ENCODE data around the gene RNASE13. TPM values are rescaled to one million over a fixed set of nuclear protein-coding genes. Genes with fewer than 3 reads are reported as not detected.

Gene RNASE13
- total RNA-seq, 2 donors from 2014 or later, result not detected

GRCh38 chr14:21038441-21039422 is 4.1 kb upstream of the RNASE13 start:
- Histone ChIP-seq H3K4me3 (no peak overlapping the region), H3K9me3 (no peaks in the 10 kb centered on the region), H3K4me1 (peaks cover 50% of the 10 kb centered on the region), H3K27ac (peak overlapping the region; percentile 63 to 84 (median 74)), H3K36me3 (replicated peaks in 1 of 2; ENCODE audit: insufficient read depth in 1 of 2, low read depth in 2 of 2) (no peaks in the 10 kb centered on the region), H3K27me3 (no peaks in the 10 kb centered on the region)
- WGBS, 2 donors, result 5 to 14% methylated on average over 8 to 10 of the region's 10 CpGs
- peak; percentile 92 for ATAC-seq
- DNase-seq, result peak; percentile 90 to 96 (median 94)
- intact Hi-C loops (cut with DNase I), result no loop called here
- TF ChIP-seq CTCF (IDR thresholded peaks at IDR 0.05), result peak in 1 of 7 experiments; percentile 6
- peak in 2 of 3 donors; percentile 57 to 66 for TF ChIP-seq POLR2A (IDR thresholded peaks at IDR 0.05)

GRCh38 chr14:21037156-21037555 is 2.5 kb upstream of the RNASE13 start:
- H3K27me3 ChIP-seq, result no peaks in the 10 kb centered on the region
- H3K4me3 ChIP-seq, result no peak overlapping the region
- no peaks in the 10 kb centered on the region for H3K36me3 ChIP-seq (replicated peaks in 1 of 2; ENCODE audit: insufficient read depth in 1 of 2, low read depth in 2 of 2)
- ATAC-seq, result no peak
- 78 to 91% methylated on average over 3 of the region's 3 CpGs for WGBS, 2 donors
- TF ChIP-seq POLR2A (IDR thresholded peaks at IDR 0.05) (no peak), CTCF (IDR thresholded peaks at IDR 0.05) (no peak)
- H3K4me1 ChIP-seq, result peaks cover 34% of the 10 kb centered on the region
- H3K9me3 ChIP-seq, result no peaks in the 10 kb centered on the region
- DNase-seq, result no peak
- intact Hi-C loops (cut with DNase I), result no loop called here
- H3K27ac ChIP-seq, result no peak overlapping the region

GRCh38 chr14:21036751-21037150 is 2.1 kb upstream of the RNASE13 start:
- Histone ChIP-seq H3K36me3 (replicated peaks in 1 of 2; ENCODE audit: insufficient read depth in 1 of 2, low read depth in 2 of 2) (no peaks in the 10 kb centered on the region), H3K4me3 (no peak overlapping the region), H3K27me3 (no peaks in the 10 kb centered on the region), H3K9me3 (no peaks in the 10 kb centered on the region), H3K4me1 (peaks cover 32% of the 10 kb centered on the region), H3K27ac (no peak overlapping the region)
- TF ChIP-seq CTCF (IDR thresholded peaks at IDR 0.05), result no peak
- TF ChIP-seq POLR2A (IDR thresholded peaks at IDR 0.05), result no peak
- ATAC-seq (no peak), DNase-seq (no peak)
- WGBS, 2 donors, result 85 to 89% methylated on average over 6 to 7 of the region's 7 CpGs
- intact Hi-C loops (cut with DNase I), result no loop called here

GRCh38 chr14:21033133-21033698 is 1.4 kb downstream of the RNASE13 start:
- Histone ChIP-seq H3K9me3 (no peaks in the 10 kb centered on the region), H3K27me3 (no peaks in the 10 kb centered on the region), H3K36me3 (replicated peaks in 1 of 2; ENCODE audit: insufficient read depth in 1 of 2, low read depth in 2 of 2) (no peaks in the 10 kb centered on the region), H3K4me3 (no peak overlapping the region), H3K27ac (no peak overlapping the region), H3K4me1 (peaks cover 5% of the 10 kb centered on the region)
- intact Hi-C loops (cut with DNase I), result no loop called here
- ATAC-seq (no peak), DNase-seq (no peak)
- 72 to 87% methylated on average over 4 of the region's 4 CpGs for WGBS, 2 donors
- TF ChIP-seq POLR2A (IDR thresholded peaks at IDR 0.05) (no peak), CTCF (IDR thresholded peaks at IDR 0.05) (no peak)

Data from body of pancreas (tissue), 4 donors.